Mucosa of rectum (tissue), 2 donors: ENCODE data around the gene PSORS1C2.

Experiments
- H3K27ac ChIP-seq, 2 donors: one replicate each; pipeline ENCODE4 v1.7.0; 2013; ENCODE audit warnings: inconsistent platforms in 2 of 2, low read depth in 2 of 2, low read length in 2 of 2
- H3K27me3 ChIP-seq, 2 donors: one replicate each; pipeline ENCODE4 v1.7.0; 2013; ENCODE audit warnings: low read length in 2 of 2; ENCODE audit not compliant: control insufficient read depth in 2 of 2, insufficient read depth in 2 of 2
- H3K36me3 ChIP-seq, 2 donors: one replicate each; pipeline ENCODE4 v1.7.0; 2013; ENCODE audit warnings: low read length in 2 of 2; ENCODE audit not compliant: control insufficient read depth in 2 of 2, insufficient read depth in 2 of 2
- H3K4me1 ChIP-seq, 2 donors: one replicate each; pipeline ENCODE4 v1.7.0; 2013; ENCODE audit warnings: low read length in 2 of 2, mild to moderate bottlenecking in 1 of 2; ENCODE audit not compliant: control insufficient read depth in 2 of 2, insufficient read depth in 2 of 2
- H3K4me3 ChIP-seq, 2 donors: one replicate each; pipeline ENCODE4 v1.7.0; 2013; ENCODE audit warnings: low read length in 2 of 2
- H3K9ac ChIP-seq, 2 donors: one replicate each; pipeline ENCODE4 v1.7.0; 2013; ENCODE audit warnings: low read length in 2 of 2, low read depth in 1 of 2, mild to moderate bottlenecking in 1 of 2
- H3K9me3 ChIP-seq, 2 donors: one replicate each; pipeline ENCODE4 v1.7.0; 2013; ENCODE audit warnings: low read length in 2 of 2; ENCODE audit not compliant: control insufficient read depth in 2 of 2
- donor health status: healthy.
- donor health status: Normal muscosa, but diverticular disease.

PSORS1C2 gene

DNA sequence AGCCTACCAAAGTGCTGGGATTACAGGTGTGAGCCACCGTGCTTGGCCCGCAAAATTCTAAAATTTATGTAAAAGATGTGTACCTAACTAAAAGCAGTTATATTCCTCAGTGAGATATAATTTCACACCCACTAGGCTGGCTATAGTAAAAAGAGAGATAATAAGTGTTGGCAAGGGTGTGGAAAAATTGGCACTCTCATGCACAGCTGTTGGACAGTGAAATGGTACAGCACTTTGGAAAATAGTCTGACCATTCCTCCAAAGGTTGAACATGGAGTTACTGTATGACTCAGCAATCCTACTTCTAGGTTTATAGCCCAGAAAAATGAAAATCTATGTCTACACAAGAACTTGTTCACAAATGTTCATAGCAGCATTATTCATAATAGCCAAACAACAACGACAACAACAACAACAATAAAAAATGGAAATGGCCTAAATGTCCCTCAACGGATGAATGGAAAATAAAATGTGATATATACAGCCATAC, 40.4 kb downstream of the PSORS1C2 start:
- no peaks in the 10 kb centered on the region for H3K36me3 ChIP-seq
- H3K9ac ChIP-seq = no peak overlapping the region
- H3K27ac ChIP-seq = no peak overlapping the region
- no peaks in the 10 kb centered on the region for H3K27me3 ChIP-seq
- peaks cover 5 to 10% of the 10 kb centered on the region in 2 donors for H3K4me1 ChIP-seq
- no peak overlapping the region for H3K4me3 ChIP-seq
- no peaks in the 10 kb centered on the region for H3K9me3 ChIP-seq

- H3K4me3 ChIP-seq = no peak overlapping the region
- peaks cover 5 to 17% of the 10 kb centered on the region in 2 donors for H3K4me1 ChIP-seq
- H3K36me3 ChIP-seq = no peaks in the 10 kb centered on the region
- H3K27ac ChIP-seq = no peak overlapping the region
- no peaks in the 10 kb centered on the region for H3K27me3 ChIP-seq
- H3K9me3 ChIP-seq = no peaks in the 10 kb centered on the region
- H3K9ac ChIP-seq = no peak overlapping the region
These were observed 42.2 kb downstream of the PSORS1C2 start for GRCh38 chr6:31096656-31097055.

DNA sequence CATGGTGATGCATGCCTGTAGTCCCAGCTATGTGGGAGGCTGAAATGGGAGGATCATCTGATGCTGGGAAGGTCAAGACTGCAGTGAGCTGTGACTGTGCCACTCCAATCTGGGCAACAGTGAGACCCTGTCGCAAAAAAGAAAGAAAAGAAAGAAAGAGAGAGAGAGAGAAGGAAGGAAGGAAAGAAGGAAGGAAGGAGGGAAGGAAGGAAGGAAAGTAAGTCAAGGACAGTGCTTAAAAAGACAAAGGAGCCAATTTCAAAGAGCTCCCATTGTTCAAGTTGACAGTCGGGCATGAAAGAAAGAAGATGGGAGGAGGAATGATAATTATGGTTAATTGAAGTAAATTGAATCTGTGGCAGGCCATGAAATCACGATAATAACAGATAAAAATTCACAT, 42.7 kb downstream of the PSORS1C2 start:
- Histone ChIP-seq H3K4me3 (no peak overlapping the region), H3K27ac (no peak overlapping the region), H3K9me3 (no peaks in the 10 kb centered on the region), H3K9ac (no peak overlapping the region), H3K36me3 (no peaks in the 10 kb centered on the region), H3K27me3 (no peaks in the 10 kb centered on the region), H3K4me1 (peaks cover 5 to 20% of the 10 kb centered on the region in 2 donors)

GRCh38 chr6:31094389-31094881, 44.4 kb downstream of the PSORS1C2 start:
- Histone ChIP-seq H3K4me3 (no peak overlapping the region), H3K9ac (no peak overlapping the region), H3K9me3 (no peaks in the 10 kb centered on the region), H3K36me3 (no peaks in the 10 kb centered on the region), H3K4me1 (peaks cover 7 to 25% of the 10 kb centered on the region in 2 donors), H3K27me3 (no peaks in the 10 kb centered on the region), H3K27ac (peak overlapping the region in 1 of 2 donors; percentile 38)

- H3K27me3 ChIP-seq = no peaks in the 10 kb centered on the region
- no peak overlapping the region for H3K27ac ChIP-seq
- no peaks in the 10 kb centered on the region for H3K9me3 ChIP-seq
- peaks cover 7 to 25% of the 10 kb centered on the region in 2 donors for H3K4me1 ChIP-seq
- no peak overlapping the region for H3K9ac ChIP-seq
- H3K36me3 ChIP-seq = no peaks in the 10 kb centered on the region
- no peak overlapping the region for H3K4me3 ChIP-seq
These were observed 45.9 kb downstream of the PSORS1C2 start for GRCh38 chr6:31092769-31093505.

DNA sequence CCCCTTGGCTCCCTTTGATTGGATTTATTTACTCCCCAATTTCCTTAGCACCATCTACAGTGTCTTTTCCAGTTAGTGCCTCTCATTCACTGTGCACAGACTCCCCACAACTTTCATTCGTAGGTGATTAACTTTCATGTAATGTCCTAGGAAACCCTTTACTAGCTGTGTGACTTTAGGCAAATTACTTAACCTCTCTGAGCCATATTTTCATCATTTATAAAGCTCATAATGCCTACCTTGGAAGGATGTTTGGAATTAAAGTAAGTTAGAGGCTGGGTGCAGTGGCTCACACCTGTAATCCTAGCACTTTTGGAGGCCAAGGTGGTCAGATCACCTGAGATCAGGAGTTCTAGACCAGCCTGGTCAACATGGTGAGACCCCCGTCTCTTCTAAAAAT, 46.6 kb downstream of the PSORS1C2 start:
- no peaks in the 10 kb centered on the region for H3K36me3 ChIP-seq
- no peaks in the 10 kb centered on the region for H3K27me3 ChIP-seq
- no peak overlapping the region for H3K27ac ChIP-seq
- no peak overlapping the region for H3K9ac ChIP-seq
- H3K4me1 ChIP-seq = peaks cover 7 to 25% of the 10 kb centered on the region in 2 donors
- H3K4me3 ChIP-seq = no peak overlapping the region
- H3K9me3 ChIP-seq = no peaks in the 10 kb centered on the region

- no peak overlapping the region for H3K4me3 ChIP-seq
- H3K27ac ChIP-seq = peak overlapping the region in 1 of 2 donors; percentile 43
- no peaks in the 10 kb centered on the region for H3K27me3 ChIP-seq
- H3K36me3 ChIP-seq = no peaks in the 10 kb centered on the region
- H3K9me3 ChIP-seq = no peaks in the 10 kb centered on the region
- no peak overlapping the region for H3K9ac ChIP-seq
- peaks cover 7 to 25% of the 10 kb centered on the region in 2 donors for H3K4me1 ChIP-seq
These were observed 47.2 kb downstream of the PSORS1C2 start for GRCh38 chr6:31091680-31092079.

GRCh38 chr6:31090973-31091364, 47.9 kb downstream of the PSORS1C2 start:
- Histone ChIP-seq H3K36me3 (no peaks in the 10 kb centered on the region), H3K27me3 (no peaks in the 10 kb centered on the region), H3K4me1 (peaks cover 7 to 25% of the 10 kb centered on the region in 2 donors), H3K27ac (peak overlapping the region in 1 of 2 donors; percentile 43), H3K4me3 (no peak overlapping the region), H3K9me3 (no peaks in the 10 kb centered on the region), H3K9ac (no peak overlapping the region)

- no peak overlapping the region for H3K9ac ChIP-seq
- no peak overlapping the region for H3K4me3 ChIP-seq
- H3K27ac ChIP-seq = peak overlapping the region in 1 of 2 donors; percentile 24
- H3K27me3 ChIP-seq = peaks cover 0 to 3% of the 10 kb centered on the region in 2 donors
- no peaks in the 10 kb centered on the region for H3K9me3 ChIP-seq
- H3K4me1 ChIP-seq = peaks cover 7 to 25% of the 10 kb centered on the region in 2 donors
- H3K36me3 ChIP-seq = no peaks in the 10 kb centered on the region
These were observed 48.4 kb downstream of the PSORS1C2 start for GRCh38 chr6:31090275-31090972.
